ENCODE measurements around the gene LMNTD2. TPM values are rescaled to one million over a fixed set of nuclear protein-coding genes. Genes with fewer than 3 reads are reported as not detected.

LMNTD2 gene
- total and polyA plus RNA-seq, 2 of the 13 experiments (the other 11 are each of a cell fraction or from before 2014, with no cell fraction given) = 1.1 to 3.1 TPM

DNA sequence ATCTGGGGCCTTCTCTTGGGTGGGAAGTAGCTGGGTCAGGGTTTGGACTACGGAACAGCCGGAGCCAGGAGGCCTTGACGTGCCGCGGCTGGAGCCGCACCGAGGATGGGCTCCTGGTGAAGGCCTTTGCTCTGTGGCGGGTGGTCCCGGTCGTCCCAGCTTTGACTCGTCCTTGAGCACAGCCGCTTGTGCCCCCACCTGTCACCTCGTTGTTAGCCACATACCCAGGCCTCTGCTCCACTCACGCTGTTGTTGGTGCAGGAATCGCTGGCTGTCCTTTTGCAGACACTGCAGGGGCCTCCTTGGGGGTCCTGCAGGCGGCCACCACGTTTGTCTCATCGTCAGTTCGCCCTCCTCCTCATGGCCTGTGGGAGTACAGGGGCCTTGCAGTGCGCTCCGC lies 32.8 kb upstream of the LMNTD2 start (continued):
- TF ChIP-seq, protein P1, sequence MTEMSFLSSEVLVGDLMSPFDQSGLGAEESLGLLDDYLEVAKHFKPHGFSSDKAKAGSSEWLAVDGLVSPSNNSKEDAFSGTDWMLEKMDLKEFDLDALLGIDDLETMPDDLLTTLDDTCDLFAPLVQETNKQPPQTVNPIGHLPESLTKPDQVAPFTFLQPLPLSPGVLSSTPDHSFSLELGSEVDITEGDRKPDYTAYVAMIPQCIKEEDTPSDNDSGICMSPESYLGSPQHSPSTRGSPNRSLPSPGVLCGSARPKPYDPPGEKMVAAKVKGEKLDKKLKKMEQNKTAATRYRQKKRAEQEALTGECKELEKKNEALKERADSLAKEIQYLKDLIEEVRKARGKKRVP (CRISPR knock-in tag; IDR thresholded peaks at IDR 0.05) = no peak
- TF ChIP-seq TGIF2 (CRISPR knock-in tag; IDR thresholded peaks at IDR 0.05) (no peak), ZNF20 (CRISPR knock-in tag; IDR thresholded peaks at IDR 0.05) (no peak), GABPA (IDR thresholded peaks at IDR 0.05; ENCODE audit: low read depth, low read length) (no peak), GABPA (CRISPR knock-in tag; IDR thresholded peaks at IDR 0.05; ENCODE audit: low read depth) (no peak)
- TF ChIP-seq, protein P2, sequence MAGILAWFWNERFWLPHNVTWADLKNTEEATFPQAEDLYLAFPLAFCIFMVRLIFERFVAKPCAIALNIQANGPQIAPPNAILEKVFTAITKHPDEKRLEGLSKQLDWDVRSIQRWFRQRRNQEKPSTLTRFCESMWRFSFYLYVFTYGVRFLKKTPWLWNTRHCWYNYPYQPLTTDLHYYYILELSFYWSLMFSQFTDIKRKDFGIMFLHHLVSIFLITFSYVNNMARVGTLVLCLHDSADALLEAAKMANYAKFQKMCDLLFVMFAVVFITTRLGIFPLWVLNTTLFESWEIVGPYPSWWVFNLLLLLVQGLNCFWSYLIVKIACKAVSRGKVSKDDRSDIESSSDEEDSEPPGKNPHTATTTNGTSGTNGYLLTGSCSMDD (CRISPR knock-in tag; IDR thresholded peaks at IDR 0.05) = no peak

DNA sequence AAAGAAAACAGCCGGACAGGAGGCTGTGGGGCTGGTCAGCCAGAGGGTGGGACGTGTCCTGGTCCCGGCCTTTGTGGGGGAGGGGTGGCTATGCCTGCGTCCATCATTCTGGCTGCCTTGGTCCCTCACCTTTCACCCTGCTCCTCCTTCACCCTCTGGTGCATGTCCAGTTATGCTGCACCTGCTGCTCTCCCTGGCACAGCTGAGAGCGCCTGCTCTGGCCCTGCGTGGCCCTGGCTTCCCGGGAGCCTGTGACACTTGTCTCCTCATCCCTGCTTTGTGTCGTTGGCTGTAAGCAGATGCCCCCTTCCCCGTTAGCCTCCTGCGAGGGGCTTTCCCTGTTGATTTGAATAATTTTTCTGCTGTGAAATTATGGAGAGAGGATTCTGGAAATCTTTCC lies 32.4 kb upstream of the LMNTD2 start:
- ATAC-seq = no peak
- BruUV-seq (replicated peaks) = no TSS peak
- in situ Hi-C loops (cut with HindIII; ENCODE audit: extremely low pct_ligation_motif_present, low pct_unique_long_range_greater_than_20kb) (no loop called here), intact Hi-C loops (cut with micrococcal nuclease; ENCODE audit: unreplicated experiment) (no loop called here)
- Histone ChIP-seq H3K4me2 (ENCODE audit: low read depth, low read length) (no peak overlapping the region), H3K4me1 (ENCODE audit: insufficient read depth, low read length) (peaks cover 22% of the 10 kb centered on the region), H3K9me3 (ENCODE audit: low read length) (no peaks in the 10 kb centered on the region), H3K27me3 (ENCODE audit: control insufficient read depth in 1 of 2, insufficient read depth in 2 of 2, low read length in 2 of 2) (no peaks in the 10 kb centered on the region), H3K79me2 (ENCODE audit: insufficient read depth, low read length) (peaks cover 25% of the 10 kb centered on the region), H3K4me3 (replicated peaks in 1 of 3; ENCODE audit: insufficient read depth in 1 of 3, low read depth in 2 of 3, low read length in 3 of 3) (no peak overlapping the region), H2AFZ (ENCODE audit: low read length) (no peak overlapping the region), H3K27ac (ENCODE audit: extremely low read length, insufficient read depth, low read length) (no peak overlapping the region), H3K9ac (ENCODE audit: insufficient read depth, low read depth, low read length) (no peak overlapping the region), H4K20me1 (ENCODE audit: insufficient read depth, low read length) (peaks cover 11% of the 10 kb centered on the region; the same call in 1 of the 2 replicates), H3K36me3 (replicated peaks in 1 of 2; ENCODE audit: control insufficient read depth in 1 of 2, insufficient read depth in 2 of 2, low read length in 2 of 2) (peaks cover 44 to 84% of the 10 kb centered on the region in 2 experiments)
- no peak for FAIRE-seq
- TF ChIP-seq RAD21 (CRISPR knock-in tag; IDR thresholded peaks at IDR 0.05) (no peak), ZNF883 (CRISPR knock-in tag; IDR thresholded peaks at IDR 0.05; ENCODE audit: not compliant biosample characterization) (peak; percentile 9), ZNF672 (CRISPR knock-in tag; IDR thresholded peaks at IDR 0.05) (no peak)
- ChIA-PET CTCF (ENCODE audit: low intra/inter-chr PET ratio, low total read pairs) (no interaction called here), POLR2A (no interaction called here)
- 98% methylated on average over 10 of the region's 10 CpGs for WGBS (ENCODE audit: low lambda C conversion rate)
- no peak for DNase-seq (ENCODE audit: low spot score)

Data from HepG2 (cell line).